ENCODE data around the gene ARHGEF10L. TPM values are rescaled to one million over a fixed set of nuclear protein-coding genes. Genes with fewer than 3 reads are reported as not detected.

The ARHGEF10L gene
- total RNA-seq, 1 donor from 2014 or later: not detected

DNA sequence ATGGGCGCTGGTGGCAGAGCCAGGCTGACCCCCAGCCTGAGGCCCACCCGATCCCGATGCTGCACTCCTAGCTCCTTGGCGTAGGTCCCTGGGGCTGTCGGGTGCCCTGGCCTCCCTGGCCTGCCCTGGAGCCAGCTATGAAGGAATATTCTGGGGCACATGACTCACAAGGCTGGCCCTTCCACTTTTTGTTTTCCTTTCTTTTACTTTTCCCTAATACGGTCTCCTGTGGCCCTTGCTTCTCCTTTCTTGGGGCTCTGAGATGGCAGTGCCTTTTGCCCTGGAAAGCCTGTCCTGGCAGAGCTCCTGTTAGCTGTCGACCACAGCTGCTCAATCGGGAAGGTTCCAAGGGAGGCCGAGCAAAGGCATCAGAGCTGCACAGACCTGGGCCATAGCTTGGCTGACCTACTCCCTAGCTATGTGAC lies 22.1 kb downstream of the ARHGEF10L start:
- no peak for DNase-seq (ENCODE audit: low spot score)
- intact Hi-C loops (cut with micrococcal nuclease): no loop called here
- no peaks in the 10 kb centered on the region for H3K4me1 Mint-ChIP-seq (ENCODE audit: low read depth)
- no peaks in the 10 kb centered on the region for H3K27me3 Mint-ChIP-seq (ENCODE audit: insufficient read depth)
- H3K36me3 Mint-ChIP-seq (ENCODE audit: low read depth): no peaks in the 10 kb centered on the region
- H3K9me3 Mint-ChIP-seq: no peaks in the 10 kb centered on the region
- no peak overlapping the region for H3K27ac Mint-ChIP-seq
- no peak overlapping the region for H3K4me3 Mint-ChIP-seq

DNA sequence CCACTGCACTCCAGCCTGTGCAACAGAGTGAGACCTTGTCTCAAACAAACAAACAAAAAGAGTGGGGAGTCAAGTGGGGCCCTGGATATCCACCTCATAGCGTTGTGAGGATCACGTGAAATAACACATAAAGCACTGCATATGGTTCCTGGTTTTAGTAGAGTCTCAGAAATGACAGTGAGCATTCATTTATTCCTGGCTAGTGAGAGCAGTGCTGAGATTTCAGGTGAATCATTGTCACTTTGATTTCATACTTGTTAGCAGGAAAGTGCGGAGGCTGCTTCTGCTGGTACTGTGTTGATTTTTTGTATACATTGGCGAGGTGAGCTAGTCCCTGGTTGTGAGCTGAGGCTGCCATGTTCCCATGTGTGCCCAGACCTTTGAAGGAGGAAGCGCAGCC lies 22.9 kb downstream of the ARHGEF10L start:
- no peaks in the 10 kb centered on the region for H3K4me1 Mint-ChIP-seq (ENCODE audit: low read depth)
- no peak overlapping the region for H3K27ac Mint-ChIP-seq
- no peaks in the 10 kb centered on the region for H3K9me3 Mint-ChIP-seq
- no peak overlapping the region for H3K4me3 Mint-ChIP-seq
- H3K27me3 Mint-ChIP-seq (ENCODE audit: insufficient read depth): no peaks in the 10 kb centered on the region
- intact Hi-C loops (cut with micrococcal nuclease): no loop called here
- no peaks in the 10 kb centered on the region for H3K36me3 Mint-ChIP-seq (ENCODE audit: low read depth)
- no peak for DNase-seq (ENCODE audit: low spot score)

- H3K4me1 Mint-ChIP-seq (ENCODE audit: low read depth): no peaks in the 10 kb centered on the region
- H3K4me3 Mint-ChIP-seq: no peak overlapping the region
- H3K27me3 Mint-ChIP-seq (ENCODE audit: insufficient read depth): no peaks in the 10 kb centered on the region
- H3K9me3 Mint-ChIP-seq: no peaks in the 10 kb centered on the region
- H3K27ac Mint-ChIP-seq: no peak overlapping the region
- no peaks in the 10 kb centered on the region for H3K36me3 Mint-ChIP-seq (ENCODE audit: low read depth)
- intact Hi-C loops (cut with micrococcal nuclease): no loop called here
- DNase-seq (ENCODE audit: low spot score): no peak
These were observed 24.2 kb downstream of the ARHGEF10L start for GRCh38 chr1:17563494-17564281.

- Mint-ChIP-seq H3K4me1 (ENCODE audit: low read depth) (no peaks in the 10 kb centered on the region), H3K9me3 (no peaks in the 10 kb centered on the region), H3K36me3 (ENCODE audit: low read depth) (no peaks in the 10 kb centered on the region), H3K27ac (no peak overlapping the region), H3K27me3 (ENCODE audit: insufficient read depth) (no peaks in the 10 kb centered on the region), H3K4me3 (no peak overlapping the region)
- DNase-seq (ENCODE audit: low spot score): no peak
- intact Hi-C loops (cut with micrococcal nuclease): no loop called here
These were observed 25.2 kb downstream of the ARHGEF10L start for GRCh38 chr1:17564458-17565393.

GRCh38 chr1:17565461-17566252 lies 26.2 kb downstream of the ARHGEF10L start:
- Mint-ChIP-seq H3K27me3 (ENCODE audit: insufficient read depth) (no peaks in the 10 kb centered on the region), H3K36me3 (ENCODE audit: low read depth) (no peaks in the 10 kb centered on the region), H3K9me3 (no peaks in the 10 kb centered on the region), H3K27ac (no peak overlapping the region), H3K4me1 (ENCODE audit: low read depth) (no peaks in the 10 kb centered on the region), H3K4me3 (no peak overlapping the region)
- DNase-seq (ENCODE audit: low spot score): no peak
- intact Hi-C loops (cut with micrococcal nuclease): no loop called here

GRCh38 chr1:17566417-17566816 lies 26.9 kb downstream of the ARHGEF10L start:
- no peak overlapping the region for H3K4me3 Mint-ChIP-seq
- H3K27ac Mint-ChIP-seq: no peak overlapping the region
- H3K27me3 Mint-ChIP-seq (ENCODE audit: insufficient read depth): no peaks in the 10 kb centered on the region
- no peaks in the 10 kb centered on the region for H3K4me1 Mint-ChIP-seq (ENCODE audit: low read depth)
- intact Hi-C loops (cut with micrococcal nuclease): no loop called here
- no peak for DNase-seq (ENCODE audit: low spot score)
- no peaks in the 10 kb centered on the region for H3K9me3 Mint-ChIP-seq
- no peaks in the 10 kb centered on the region for H3K36me3 Mint-ChIP-seq (ENCODE audit: low read depth)

DNA sequence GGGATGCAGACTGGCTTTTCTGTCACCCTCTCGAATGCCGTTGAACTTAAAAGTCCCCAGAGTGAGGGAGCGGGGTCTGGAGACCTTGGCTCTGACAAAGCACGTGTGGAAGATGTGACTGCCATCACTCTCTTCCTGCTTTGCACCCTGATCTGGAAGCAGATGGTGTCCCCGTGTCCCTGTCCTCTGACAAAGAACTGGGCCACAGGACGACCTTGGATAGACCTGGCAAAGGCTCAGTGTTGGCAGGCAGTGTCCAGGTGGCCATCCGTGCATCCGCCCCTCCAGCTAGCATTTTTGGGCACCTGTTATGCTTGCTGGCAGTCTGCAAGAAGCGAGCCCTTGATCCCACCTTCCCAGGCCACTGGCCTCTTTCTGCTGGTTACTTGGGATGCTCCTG lies 27.4 kb downstream of the ARHGEF10L start:
- H3K9me3 Mint-ChIP-seq: no peaks in the 10 kb centered on the region
- no peaks in the 10 kb centered on the region for H3K4me1 Mint-ChIP-seq (ENCODE audit: low read depth)
- H3K27me3 Mint-ChIP-seq (ENCODE audit: insufficient read depth): no peaks in the 10 kb centered on the region
- H3K36me3 Mint-ChIP-seq (ENCODE audit: low read depth): no peaks in the 10 kb centered on the region
- H3K4me3 Mint-ChIP-seq: no peak overlapping the region
- DNase-seq (ENCODE audit: low spot score): no peak
- intact Hi-C loops (cut with micrococcal nuclease): no loop called here
- H3K27ac Mint-ChIP-seq: no peak overlapping the region

GRCh38 chr1:17567582-17567981 lies 28.1 kb downstream of the ARHGEF10L start:
- Mint-ChIP-seq H3K27ac (no peak overlapping the region), H3K9me3 (no peaks in the 10 kb centered on the region), H3K27me3 (ENCODE audit: insufficient read depth) (no peaks in the 10 kb centered on the region), H3K4me1 (ENCODE audit: low read depth) (no peaks in the 10 kb centered on the region), H3K36me3 (ENCODE audit: low read depth) (no peaks in the 10 kb centered on the region), H3K4me3 (no peak overlapping the region)
- intact Hi-C loops (cut with micrococcal nuclease): no loop called here
- no peak for DNase-seq (ENCODE audit: low spot score)

- H3K27ac Mint-ChIP-seq: no peak overlapping the region
- intact Hi-C loops (cut with micrococcal nuclease): no loop called here
- no peaks in the 10 kb centered on the region for H3K4me1 Mint-ChIP-seq (ENCODE audit: low read depth)
These were observed 28.8 kb downstream of the ARHGEF10L start for GRCh38 chr1:17568014-17568900.

DNA sequence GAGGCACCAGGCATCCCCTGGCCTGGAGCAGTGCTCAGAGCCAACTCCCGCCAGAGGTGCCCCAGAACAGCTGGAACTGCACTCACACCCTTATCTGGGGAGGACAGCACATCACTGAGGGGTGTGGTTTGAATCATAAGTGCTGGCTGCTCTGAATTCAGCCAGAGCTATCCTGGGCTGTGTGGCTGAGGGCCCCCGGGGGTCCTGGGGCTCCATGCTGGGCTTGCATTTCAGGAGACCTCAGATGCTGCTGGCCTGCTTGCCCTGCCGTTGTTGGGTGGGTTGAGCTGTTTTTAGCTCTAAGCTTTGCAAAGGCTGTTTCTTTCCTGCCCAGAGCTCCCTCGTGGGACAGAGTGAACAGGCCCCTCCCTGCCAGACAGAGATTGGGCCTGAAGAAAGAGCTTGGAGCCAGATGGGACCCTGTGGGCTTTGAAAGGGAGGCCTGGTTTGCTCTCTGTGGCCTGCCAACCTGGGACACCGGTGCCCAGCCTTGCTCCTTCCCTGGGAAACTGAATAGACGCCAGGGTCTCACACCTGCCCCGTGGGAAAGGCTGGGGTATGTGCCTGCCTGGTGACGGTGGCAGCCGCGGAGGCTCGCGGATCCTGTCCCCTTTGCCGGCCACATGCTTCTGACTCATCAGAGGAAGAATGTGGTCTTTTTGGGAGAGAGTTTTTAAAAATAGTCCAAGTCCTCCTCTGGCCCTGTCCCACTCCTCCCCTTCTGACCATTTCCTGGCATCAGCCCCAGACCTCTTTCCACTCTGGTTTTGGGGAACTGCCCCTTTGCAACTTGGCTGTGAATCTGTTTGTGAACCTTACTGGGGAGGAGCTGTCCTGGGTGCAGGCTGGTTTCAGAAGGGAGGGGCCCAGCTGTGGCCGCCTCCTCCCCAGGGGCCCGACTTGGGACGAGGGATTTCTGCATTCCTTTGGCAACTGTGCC lies 30.0 kb downstream of the ARHGEF10L start:
- no peak overlapping the region for H3K4me3 Mint-ChIP-seq
- no peak overlapping the region for H3K27ac Mint-ChIP-seq
- H3K36me3 Mint-ChIP-seq (ENCODE audit: low read depth): no peaks in the 10 kb centered on the region
- no peaks in the 10 kb centered on the region for H3K27me3 Mint-ChIP-seq (ENCODE audit: insufficient read depth)
- intact Hi-C loops (cut with micrococcal nuclease): no loop called here
- H3K9me3 Mint-ChIP-seq: no peaks in the 10 kb centered on the region
- H3K4me1 Mint-ChIP-seq (ENCODE audit: low read depth): no peaks in the 10 kb centered on the region
- no peak for DNase-seq (ENCODE audit: low spot score)

More at GRCh38 chr1:17568014-17568900, 28.8 kb downstream of the ARHGEF10L start:
- H3K4me3 Mint-ChIP-seq: no peak overlapping the region
- H3K27me3 Mint-ChIP-seq (ENCODE audit: insufficient read depth): no peaks in the 10 kb centered on the region
- H3K9me3 Mint-ChIP-seq: no peaks in the 10 kb centered on the region
- no peak for DNase-seq (ENCODE audit: low spot score)
- H3K36me3 Mint-ChIP-seq (ENCODE audit: low read depth): no peaks in the 10 kb centered on the region

GRCh38 chr1:17570228-17570627 lies 30.7 kb downstream of the ARHGEF10L start:
- no peak for DNase-seq (ENCODE audit: low spot score)
- H3K4me1 Mint-ChIP-seq (ENCODE audit: low read depth): no peaks in the 10 kb centered on the region
- intact Hi-C loops (cut with micrococcal nuclease): no loop called here
- H3K4me3 Mint-ChIP-seq: no peak overlapping the region
- no peaks in the 10 kb centered on the region for H3K36me3 Mint-ChIP-seq (ENCODE audit: low read depth)
- H3K27ac Mint-ChIP-seq: no peak overlapping the region
- no peaks in the 10 kb centered on the region for H3K27me3 Mint-ChIP-seq (ENCODE audit: insufficient read depth)
- H3K9me3 Mint-ChIP-seq: no peaks in the 10 kb centered on the region

Data from activated T-helper 1 cell treated with anti-CD3 and anti-CD28 coated beads, Interleukin-12 subunit alpha, Interleukin-12 subunit beta, Interleukin-2, Interleukin-4 antibody, amounts not matched to agents 30 ng/mL and 10 ng/mL and 1 ng/mL, durations not matched to agents 14 hours and 24 hours and 36 hours (primary cell).